Mesenchymal stem cell (in vitro differentiated cells and primary cell): ENCODE measurements around the gene CD83.

Experiments used
- DNase-seq: peaks from one replicate; pipeline ENCODE4 v3.0.0-alpha.2; 2013
- H2AFZ ChIP-seq: one replicate; pipeline ENCODE4 v1.6.1; 2013; ENCODE audit warnings: low read depth, mild to moderate bottlenecking, control low read depth, inconsistent platforms, low read length, moderate library complexity
- H2AK5ac ChIP-seq: 2 replicates; pipeline ENCODE4 v1.6.1; 2013; ENCODE audit warnings: low read length, moderate library complexity, mild to moderate bottlenecking, inconsistent platforms; ENCODE audit not compliant: severe bottlenecking
- H2BK120ac ChIP-seq: one replicate; pipeline ENCODE4 v1.6.1; 2013; ENCODE audit warnings: low read depth, mild to moderate bottlenecking, inconsistent platforms, low read length, moderate library complexity
- H2BK12ac ChIP-seq, 2 experiments: one replicate each; pipeline ENCODE4 v1.6.1; 2013; ENCODE audit warnings: inconsistent platforms in 2 of 2, low read length in 2 of 2, mild to moderate bottlenecking in 2 of 2, moderate library complexity in 2 of 2, control low read depth in 1 of 2
- H2BK15ac ChIP-seq: one replicate; pipeline ENCODE4 v1.6.1; 2013; ENCODE audit warnings: mild to moderate bottlenecking, low read depth, inconsistent platforms; ENCODE audit not compliant: poor library complexity, severe bottlenecking
- H2BK5ac ChIP-seq: 2 replicates; pipeline ENCODE4 v1.6.1; 2013; ENCODE audit warnings: low read depth, mild to moderate bottlenecking, low read length, control low read depth, inconsistent platforms; ENCODE audit not compliant: poor library complexity, severe bottlenecking
- H3K14ac ChIP-seq, 2 experiments: one replicate each; pipeline ENCODE4 v1.6.1; 2013; ENCODE audit warnings: inconsistent platforms in 2 of 2, low read length in 2 of 2, control low read depth in 1 of 2, mild to moderate bottlenecking in 1 of 2, moderate library complexity in 1 of 2
- H3K18ac ChIP-seq, 2 experiments: one replicate each; pipeline ENCODE4 v1.6.1; 2013; ENCODE audit warnings: inconsistent platforms in 2 of 2, low read length in 2 of 2, control low read depth in 1 of 2, low read depth in 1 of 2, mild to moderate bottlenecking in 1 of 2
- H3K23ac ChIP-seq, 2 experiments: one replicate each; pipeline ENCODE4 v1.6.1; 2013; ENCODE audit warnings: inconsistent platforms in 2 of 2, low read length in 2 of 2, mild to moderate bottlenecking in 2 of 2, moderate library complexity in 2 of 2, control low read depth in 1 of 2
- H3K27ac ChIP-seq: 2 replicates; pipeline ENCODE4 v1.5.1; 2013; ENCODE audit warnings: mild to moderate bottlenecking, moderate library complexity, low read length, control low read depth, inconsistent platforms; ENCODE audit not compliant: poor library complexity, severe bottlenecking
- H3K27me3 ChIP-seq, 2 experiments: 2 replicates each; pipeline versions ENCODE4 v1.6.1 to v1.7.0; 2013; ENCODE audit warnings: low read length in 2 of 2, mild to moderate bottlenecking in 2 of 2, moderate library complexity in 2 of 2, control low read depth in 1 of 2, inconsistent platforms in 1 of 2; ENCODE audit not compliant: control insufficient read depth in 1 of 2, insufficient read depth in 1 of 2
- H3K36me3 ChIP-seq, 2 experiments: 2 replicates each; pipeline versions ENCODE4 v1.6.1 to v1.7.0; 2013; ENCODE audit warnings: low read length in 2 of 2, control low read depth in 1 of 2, inconsistent platforms in 1 of 2, low read depth in 1 of 2, mild to moderate bottlenecking in 1 of 2; ENCODE audit not compliant: insufficient read depth in 2 of 2, control insufficient read depth in 1 of 2
- H3K4ac ChIP-seq, 2 experiments: one replicate each; pipeline ENCODE4 v1.6.1; 2013; ENCODE audit warnings: inconsistent platforms in 2 of 2, low read length in 2 of 2, mild to moderate bottlenecking in 2 of 2, moderate library complexity in 2 of 2, control low read depth in 1 of 2, low read depth in 1 of 2
- H3K4me1 ChIP-seq: 2 replicates; pipeline ENCODE4 v1.6.1; 2013; ENCODE audit warnings: low read depth, low read length, control low read depth; ENCODE audit not compliant: control insufficient read depth, insufficient read depth
- H3K4me2 ChIP-seq: 2 replicates; pipeline ENCODE4 v1.6.1; 2013; ENCODE audit warnings: low read length, mild to moderate bottlenecking, inconsistent platforms; ENCODE audit not compliant: poor library complexity, severe bottlenecking
- H3K4me3 ChIP-seq, 2 experiments: 2 replicates each; pipeline versions ENCODE4 v1.5.1 to v1.7.0; 2013; ENCODE audit warnings: low read length in 2 of 2, mild to moderate bottlenecking in 2 of 2, control low read depth in 1 of 2, low read depth in 1 of 2; ENCODE audit not compliant: insufficient read depth in 1 of 2
- H3K79me1 ChIP-seq: replicated peaks from 2 replicates; pipeline ENCODE4 v1.6.1; 2013; ENCODE audit warnings: mild to moderate bottlenecking, control low read depth, low read length, inconsistent platforms; ENCODE audit not compliant: poor library complexity, severe bottlenecking
- H3K9ac ChIP-seq: 2 replicates; pipeline ENCODE4 v1.7.0; 2013; ENCODE audit warnings: mild to moderate bottlenecking, low read length, moderate library complexity
- H3K9me3 ChIP-seq: 2 replicates; pipeline ENCODE4 v1.7.0; 2013; ENCODE audit warnings: mild to moderate bottlenecking, low read length; ENCODE audit not compliant: control insufficient read depth
- H4K8ac ChIP-seq: one replicate; pipeline ENCODE4 v1.6.1; 2013; ENCODE audit warnings: inconsistent platforms, mild to moderate bottlenecking, low read length, moderate library complexity
- H4K91ac ChIP-seq: one replicate; pipeline ENCODE4 v1.6.1; 2013; ENCODE audit warnings: mild to moderate bottlenecking, low read length, inconsistent platforms
- WGBS: methylation state at CpG from one replicate; pipeline ENCODE4 v1.1.7; 2013; ENCODE audit warnings: mixed read lengths; 5-methylcytosine and 5-hydroxymethylcytosine counted together

The CD83 gene

DNA sequence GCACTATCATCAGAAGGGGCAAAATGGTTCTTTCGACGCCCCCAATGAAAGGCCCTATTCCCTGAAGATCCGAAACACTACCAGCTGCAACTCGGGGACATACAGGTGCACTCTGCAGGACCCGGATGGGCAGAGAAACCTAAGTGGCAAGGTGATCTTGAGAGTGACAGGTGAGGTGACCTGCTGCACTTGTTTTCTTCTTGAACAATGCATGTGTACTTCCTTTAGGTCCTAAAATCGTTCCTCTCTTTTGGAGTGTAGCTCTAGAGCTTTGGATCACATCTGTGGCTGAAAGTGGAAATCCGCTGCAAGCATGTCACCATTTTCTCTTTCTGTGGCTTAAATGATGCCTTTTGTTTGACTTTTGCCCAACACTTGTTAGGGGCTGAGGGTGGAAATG is 14.0 kb downstream of the CD83 start:
- H3K4me3 ChIP-seq, result no peak overlapping the region
- H4K91ac ChIP-seq, result no peak overlapping the region
- no peak overlapping the region for H3K14ac ChIP-seq
- peaks cover 6% of the 10 kb centered on the region for H3K4me1 ChIP-seq
- no peak overlapping the region for H2BK120ac ChIP-seq
- H2AK5ac ChIP-seq, result no peak overlapping the region
- H3K27ac ChIP-seq, result no peak overlapping the region
- WGBS, result 97% methylated on average over 7 of the region's 7 CpGs
- H3K79me1 ChIP-seq, result no peaks in the 10 kb centered on the region
- H3K4me2 ChIP-seq, result no peak overlapping the region
- no peak overlapping the region for H2BK15ac ChIP-seq
- no peak overlapping the region for H2BK12ac ChIP-seq
- H3K36me3 ChIP-seq, result peaks cover 3 to 11% of the 10 kb centered on the region in 2 experiments
- DNase-seq, result no peak
- no peak overlapping the region for H2BK5ac ChIP-seq
- H2AFZ ChIP-seq, result no peak overlapping the region
- no peaks in the 10 kb centered on the region for H3K27me3 ChIP-seq
- H4K8ac ChIP-seq, result no peak overlapping the region
- no peaks in the 10 kb centered on the region for H3K9me3 ChIP-seq
- H3K18ac ChIP-seq, result no peak overlapping the region
- no peak overlapping the region for H3K23ac ChIP-seq
- no peak overlapping the region for H3K9ac ChIP-seq
- no peak overlapping the region for H3K4ac ChIP-seq

DNA sequence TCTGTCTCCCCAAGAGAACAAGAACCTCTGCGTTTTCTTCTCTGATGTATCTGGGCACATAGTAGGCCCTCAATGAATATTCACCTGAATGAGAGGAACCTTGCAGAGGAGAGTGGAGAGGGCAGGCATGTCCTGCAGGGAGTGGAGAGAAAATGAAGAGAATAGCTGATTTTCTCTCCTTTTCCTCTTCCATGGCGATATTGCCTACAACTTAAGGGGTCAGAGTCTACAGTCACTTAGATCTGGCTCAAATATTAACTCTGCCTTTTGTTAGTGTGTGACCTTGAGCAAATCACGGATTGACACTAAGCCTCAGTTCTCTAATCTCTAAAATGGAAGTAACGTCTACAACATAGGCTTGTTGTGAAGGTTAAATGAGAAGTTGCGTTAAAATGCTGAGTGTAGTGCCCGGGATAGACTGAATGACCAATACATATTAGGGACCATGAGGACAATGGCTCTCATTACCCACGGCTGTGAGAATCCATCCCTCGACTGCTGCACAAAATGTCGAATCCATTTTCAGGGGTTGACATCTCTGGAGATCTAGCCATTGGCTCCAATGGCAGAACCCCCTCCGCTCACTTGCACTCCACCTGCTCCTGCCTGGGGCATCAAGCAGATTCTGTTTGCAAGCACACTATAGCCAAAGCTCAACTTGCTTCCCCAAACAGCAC is 14.8 kb downstream of the CD83 start:
- Histone ChIP-seq H3K27me3 (no peaks in the 10 kb centered on the region), H3K4me3 (no peak overlapping the region), H2BK120ac (no peak overlapping the region), H3K27ac (no peak overlapping the region), H2BK15ac (no peak overlapping the region), H3K23ac (no peak overlapping the region), H2BK5ac (no peak overlapping the region), H4K8ac (no peak overlapping the region), H2AFZ (no peak overlapping the region), H3K4me1 (peaks cover 6% of the 10 kb centered on the region), H2BK12ac (no peak overlapping the region), H3K36me3 (peaks cover 3 to 11% of the 10 kb centered on the region in 2 experiments), H3K9ac (no peak overlapping the region), H3K18ac (no peak overlapping the region), H3K9me3 (no peaks in the 10 kb centered on the region), H3K4ac (no peak overlapping the region), H3K4me2 (no peak overlapping the region), H4K91ac (no peak overlapping the region), H2AK5ac (no peak overlapping the region), H3K79me1 (no peaks in the 10 kb centered on the region), H3K14ac (no peak overlapping the region)
- WGBS, result 93% methylated on average over 10 of the region's 10 CpGs
- DNase-seq, result no peak

DNA sequence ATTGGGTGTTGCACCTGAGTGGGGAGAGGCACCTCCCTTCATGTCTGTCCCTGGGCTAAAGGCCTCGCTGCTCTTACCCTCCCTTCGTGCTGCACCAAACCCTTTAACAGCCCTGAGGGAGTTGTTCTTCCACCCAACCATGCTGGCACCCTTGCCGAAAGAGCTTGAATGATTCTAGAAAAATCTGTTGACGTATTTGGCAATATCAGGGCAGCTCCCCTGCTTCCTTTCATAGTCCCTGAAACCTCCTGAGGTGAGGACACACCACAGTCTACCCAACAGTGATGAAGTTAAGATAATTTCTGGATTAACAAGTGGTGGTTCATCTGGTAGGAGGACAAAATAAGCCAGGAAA is 15.3 kb downstream of the CD83 start:
- no peak overlapping the region for H3K23ac ChIP-seq

DNA sequence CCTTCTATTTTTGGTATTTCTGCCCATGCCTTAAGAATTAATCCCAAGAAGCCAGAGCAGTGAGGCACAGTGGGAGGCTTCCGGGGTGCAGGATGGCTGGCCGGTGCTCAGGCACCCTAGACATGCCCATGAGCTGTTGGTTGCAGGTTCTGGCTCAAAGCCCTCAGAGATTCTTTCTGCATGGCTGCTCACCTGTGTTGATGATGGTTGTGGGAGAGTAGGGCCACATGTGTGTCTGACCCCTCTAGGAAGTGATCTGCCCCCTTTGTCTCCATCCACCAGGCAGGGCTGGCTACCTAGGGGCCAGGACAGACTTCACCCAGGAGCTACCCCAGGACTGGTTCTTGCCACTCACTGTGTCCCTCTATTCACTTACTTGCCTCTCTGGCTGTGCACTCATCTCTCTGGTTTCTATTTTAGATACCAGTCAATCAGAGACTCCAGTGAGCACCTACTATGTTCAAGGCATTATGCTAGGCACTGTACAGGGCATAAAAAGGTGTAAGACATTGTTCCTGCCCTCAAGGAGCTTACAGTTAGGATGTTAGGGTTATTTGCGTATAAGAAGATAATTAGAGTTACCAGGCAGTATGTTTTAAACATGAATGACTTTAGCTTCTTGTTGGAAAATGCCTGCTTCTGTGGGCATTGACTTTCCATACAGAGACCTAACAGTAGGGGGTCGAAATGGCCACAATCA is 16.8 kb downstream of the CD83 start:
- DNase-seq, result no peak
- no peaks in the 10 kb centered on the region for H3K27me3 ChIP-seq
- no peak overlapping the region for H3K4ac ChIP-seq
- 85% methylated on average over 4 of the region's 4 CpGs for WGBS
- H2BK120ac ChIP-seq, result no peak overlapping the region
- H2AK5ac ChIP-seq, result no peak overlapping the region
- H4K91ac ChIP-seq, result no peak overlapping the region
- H2AFZ ChIP-seq, result no peak overlapping the region
- no peak overlapping the region for H3K18ac ChIP-seq
- no peaks in the 10 kb centered on the region for H3K79me1 ChIP-seq
- H3K4me3 ChIP-seq, result no peak overlapping the region
- no peak overlapping the region for H3K9ac ChIP-seq
- no peak overlapping the region for H4K8ac ChIP-seq
- H3K4me2 ChIP-seq, result no peak overlapping the region
- H2BK12ac ChIP-seq, result no peak overlapping the region
- H3K14ac ChIP-seq, result no peak overlapping the region
- no peaks in the 10 kb centered on the region for H3K9me3 ChIP-seq
- no peak overlapping the region for H2BK15ac ChIP-seq
- H3K27ac ChIP-seq, result no peak overlapping the region
- no peak overlapping the region for H2BK5ac ChIP-seq
- no peak overlapping the region for H3K23ac ChIP-seq
- peaks cover 3 to 11% of the 10 kb centered on the region in 2 experiments for H3K36me3 ChIP-seq
- H3K4me1 ChIP-seq, result peaks cover 6% of the 10 kb centered on the region

More for the DNA sequence above, 15.3 kb downstream of the CD83 start:
- no peak overlapping the region for H3K4me2 ChIP-seq
- H3K9me3 ChIP-seq, result no peaks in the 10 kb centered on the region
- H2AK5ac ChIP-seq, result no peak overlapping the region
- no peak overlapping the region for H3K18ac ChIP-seq
- no peak overlapping the region for H3K9ac ChIP-seq
- 97% methylated on average over 4 of the region's 4 CpGs for WGBS
- H4K8ac ChIP-seq, result no peak overlapping the region
- H3K27ac ChIP-seq, result no peak overlapping the region
- no peak overlapping the region for H2AFZ ChIP-seq
- H3K36me3 ChIP-seq, result peaks cover 3 to 11% of the 10 kb centered on the region in 2 experiments
- H2BK15ac ChIP-seq, result no peak overlapping the region
- no peak overlapping the region for H4K91ac ChIP-seq
- no peak overlapping the region for H3K4me3 ChIP-seq
- peaks cover 6% of the 10 kb centered on the region for H3K4me1 ChIP-seq
- H3K79me1 ChIP-seq, result no peaks in the 10 kb centered on the region
- no peak overlapping the region for H2BK12ac ChIP-seq
- H2BK5ac ChIP-seq, result no peak overlapping the region
- no peak overlapping the region for H3K14ac ChIP-seq
- H3K27me3 ChIP-seq, result no peaks in the 10 kb centered on the region
- DNase-seq, result no peak
- H2BK120ac ChIP-seq, result no peak overlapping the region
- no peak overlapping the region for H3K4ac ChIP-seq
